Prostate gland (tissue), 2 donors: ENCODE measurements around the gene SMPD3. TPM values are rescaled to one million over a fixed set of nuclear protein-coding genes. Genes with fewer than 3 reads are reported as not detected.

Experiments used
- DNase-seq: peaks from one replicate; pipeline ENCODE4 v3.0.0-alpha.2; 2019; ENCODE audit warnings: low spot score
- H3K27ac ChIP-seq, 2 donors: fragments of 200-600 bp; sonication (generic); 2 replicates each; pipeline ENCODE4 v1.5.1; 2017 to 2019
- H3K27me3 ChIP-seq: fragments of 200-600 bp; sonication (generic); replicated peaks from 2 replicates; pipeline ENCODE4 v1.5.1; 2019; ENCODE audit not compliant: insufficient read depth
- H3K36me3 ChIP-seq, 2 donors: fragments of 200-600 bp; sonication (generic); 1 replicate in 1 of 2; 2 replicates in 1 of 2; pipeline versions ENCODE4 v1.5.1 to v1.8.1; 2017 to 2019
- H3K4me1 ChIP-seq: fragments of 200-600 bp; sonication (generic); replicated peaks from 2 replicates; pipeline ENCODE4 v1.5.1; 2019
- H3K4me3 ChIP-seq, 2 donors: fragments of 200-600 bp; sonication (generic); 2 replicates each; pipeline ENCODE4 v1.5.1; 2017 to 2019
- H3K9me3 ChIP-seq: fragments of 200-600 bp; sonication (generic); 2 replicates; pipeline ENCODE4 v1.5.1; 2017
- CTCF ChIP-seq, 4 experiments: fragments of 200-600 bp in 2 of 4; fragments of 450-650 bp in 2 of 4; sonication (generic) in 2 of 4; IDR thresholded peaks; 1 replicate in 3 of 4; 2 replicates in 1 of 4; pipeline ENCODE4 v1.5.1; 2016 to 2019; ENCODE audit warnings: antibody characterized with exemption in 4 of 4, mild to moderate bottlenecking in 2 of 4, moderate library complexity in 2 of 4
- POLR2A ChIP-seq: fragments of 450-650 bp; IDR thresholded peaks from one replicate; pipeline ENCODE4 v1.6.1; 2016; ENCODE audit warnings: antibody characterized with exemption, mild to moderate bottlenecking
- POLR2AphosphoS5 ChIP-seq: sonication (generic); formaldehyde crosslinking; IDR thresholded peaks from one replicate; pipeline ENCODE4 v1.6.1; 2017; ENCODE audit warnings: antibody characterized with exemption
- WGBS: methylation state at CpG from one replicate; pipeline ENCODE4 v1.1.5; 2018; 5-methylcytosine and 5-hydroxymethylcytosine counted together
- intact Hi-C: fragments of 100-400 bp; cut with DNase I; formaldehyde crosslinking; loops from one replicate; pipeline ENCODE4 v1.14.2; 2022
- total RNA-seq, 2 donors: library from RNA; depleted of rRNA; stranded (reverse); fragments of >200 nt; gene quantifications; one replicate each; pipeline ENCODE4 v1.1.0, GENCODE V29; 2016

SMPD3 gene
- total RNA-seq, 2 donors from 2014 or later = 4.7 to 27.8 TPM

- no peaks in the 10 kb centered on the region for H3K36me3 ChIP-seq
- no peaks in the 10 kb centered on the region for H3K27me3 ChIP-seq
- H3K4me1 ChIP-seq = no peaks in the 10 kb centered on the region
- H3K27ac ChIP-seq = no peak overlapping the region
- no peaks in the 10 kb centered on the region for H3K9me3 ChIP-seq
- 91% methylated on average over 3 of the region's 3 CpGs for WGBS
- TF ChIP-seq CTCF (IDR thresholded peaks at IDR 0.05) (no peak), POLR2AphosphoS5 (no peak), POLR2A (no peak)
- H3K4me3 ChIP-seq = no peak overlapping the region
- no peak for DNase-seq
- intact Hi-C loops = no loop called here
Observed at GRCh38 chr16:68388124-68388523, 60.2 kb downstream of the SMPD3 start.

- Histone ChIP-seq H3K27ac (no peak overlapping the region), H3K36me3 (no peaks in the 10 kb centered on the region), H3K27me3 (no peaks in the 10 kb centered on the region), H3K4me1 (no peaks in the 10 kb centered on the region), H3K9me3 (no peaks in the 10 kb centered on the region), H3K4me3 (no peak overlapping the region)
- no peak for DNase-seq
- intact Hi-C loops = no loop called here
- WGBS = 87% methylated on average over 9 of the region's 9 CpGs
- TF ChIP-seq POLR2AphosphoS5 (no peak), POLR2A (no peak), CTCF (IDR thresholded peaks at IDR 0.05) (no peak)
Observed at GRCh38 chr16:68387301-68387700, 61.0 kb downstream of the SMPD3 start.

DNA sequence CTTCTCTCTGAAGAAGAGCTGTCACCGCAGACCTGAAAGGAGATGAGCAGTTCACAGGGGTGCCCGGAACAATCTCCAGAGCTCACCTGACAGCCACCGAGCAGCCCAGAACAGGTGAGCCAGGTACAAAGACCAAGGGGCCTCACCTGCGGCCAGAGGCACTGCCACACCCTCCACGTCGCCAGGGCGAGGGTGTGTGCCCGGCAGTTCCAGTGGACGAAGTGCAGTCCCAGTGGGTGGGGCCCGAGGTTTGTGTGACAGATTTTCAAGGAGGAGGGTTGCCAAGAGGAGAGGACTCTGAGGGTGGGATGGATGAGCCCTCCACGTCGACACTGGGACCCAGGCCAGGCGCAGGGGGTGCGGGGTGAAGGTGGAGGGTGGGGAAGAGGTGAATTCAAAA, 61.7 kb downstream of the SMPD3 start:
- no peak overlapping the region for H3K27ac ChIP-seq
- H3K9me3 ChIP-seq = no peaks in the 10 kb centered on the region
- no peak overlapping the region for H3K4me3 ChIP-seq
- no peaks in the 10 kb centered on the region for H3K27me3 ChIP-seq
- no peaks in the 10 kb centered on the region for H3K4me1 ChIP-seq
- DNase-seq = no peak
- 47% methylated on average over 13 of the region's 14 CpGs for WGBS
- intact Hi-C loops = no loop called here
- TF ChIP-seq CTCF (IDR thresholded peaks at IDR 0.05) = no peak
- no peak for TF ChIP-seq POLR2AphosphoS5
- TF ChIP-seq POLR2A = no peak
- no peaks in the 10 kb centered on the region for H3K36me3 ChIP-seq

- Histone ChIP-seq H3K27me3 (no peaks in the 10 kb centered on the region), H3K9me3 (no peaks in the 10 kb centered on the region), H3K36me3 (no peaks in the 10 kb centered on the region), H3K4me3 (no peak overlapping the region), H3K4me1 (no peaks in the 10 kb centered on the region), H3K27ac (no peak overlapping the region)
- no peak for DNase-seq
- intact Hi-C loops = no loop called here
- WGBS = 75% methylated on average over 6 of the region's 6 CpGs
- TF ChIP-seq POLR2A (no peak), CTCF (IDR thresholded peaks at IDR 0.05) (no peak)
Observed at GRCh38 chr16:68385371-68385770, 62.9 kb downstream of the SMPD3 start.

DNA sequence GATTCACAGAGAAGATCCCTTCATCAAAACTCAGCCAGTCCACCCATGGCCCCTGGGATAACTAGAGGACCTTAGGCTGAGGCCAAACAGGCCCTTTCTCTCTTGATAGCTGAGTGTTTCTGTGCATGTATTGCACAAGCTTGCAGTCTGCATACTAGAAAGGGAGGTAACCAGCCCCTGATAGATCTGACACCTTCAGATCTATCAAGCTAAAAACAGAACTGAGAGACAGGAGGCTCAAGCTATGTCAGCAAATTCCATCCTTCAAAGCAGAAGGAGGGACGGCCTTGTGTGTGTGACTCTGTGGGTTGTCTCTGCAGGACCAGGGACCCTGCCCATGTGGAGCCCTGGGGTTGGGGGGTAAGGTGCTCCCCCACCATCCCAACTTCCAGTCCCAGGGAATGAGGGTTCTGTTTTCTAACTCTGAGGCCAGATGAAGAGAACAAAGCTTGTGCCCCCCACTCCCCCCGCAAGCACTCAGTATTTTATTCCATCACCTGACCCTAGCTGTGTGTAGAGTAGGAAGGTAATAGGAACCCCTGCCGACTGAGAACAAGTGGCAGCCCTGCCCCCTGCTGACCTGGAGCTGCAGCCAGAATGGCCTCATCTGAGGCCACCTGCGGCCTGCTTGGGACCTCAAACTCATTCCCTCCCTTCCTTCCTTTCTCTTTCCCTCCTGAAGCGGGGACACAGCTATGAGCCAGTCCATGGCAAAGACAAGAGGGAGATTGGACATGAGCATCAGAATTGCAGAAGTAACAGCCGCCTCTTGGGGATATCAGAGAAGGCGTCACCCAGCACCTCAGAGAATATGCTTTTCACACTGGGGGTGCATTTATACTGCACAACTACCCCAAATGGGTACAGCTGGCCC, 63.8 kb downstream of the SMPD3 start:
- no peaks in the 10 kb centered on the region for H3K9me3 ChIP-seq
- TF ChIP-seq POLR2AphosphoS5 = no peak
- TF ChIP-seq CTCF (IDR thresholded peaks at IDR 0.05) = no peak
- TF ChIP-seq POLR2A = no peak
- no peaks in the 10 kb centered on the region for H3K4me1 ChIP-seq
- H3K27me3 ChIP-seq = no peaks in the 10 kb centered on the region
- intact Hi-C loops = no loop called here
- H3K27ac ChIP-seq = no peak overlapping the region
- WGBS = 81% methylated on average over 7 of the region's 7 CpGs
- no peak overlapping the region for H3K4me3 ChIP-seq
- no peak for DNase-seq
- H3K36me3 ChIP-seq = no peaks in the 10 kb centered on the region
